OCI-LY7 (cell line): Measurements from ENCODE around the gene LDLRAD4. TPM values are rescaled to one million over a fixed set of nuclear protein-coding genes. Genes with fewer than 3 reads are reported as not detected.

ENCODE experiments used
- BruUV-seq: library from RNA; stranded (reverse); fragments of 400-500 nt; replicated peaks from 2 replicates; lab custom pipeline; 2021; lab: Mats Ljungman, UMichigan
- CTCF ChIA-PET: fragments of 300-600 bp; sonication (Branson Sonifier 250); formaldehyde crosslinking; loops from one replicate; lab custom pipeline; 2022; ENCODE audit warnings: antibody characterized with exemption; ENCODE audit not compliant: unreplicated experiment; lab: Charles Lee
- POLR2A ChIA-PET: fragments of 300-600 bp; sonication (Branson Sonifier 250); formaldehyde crosslinking; loops from one replicate; lab custom pipeline; 2022; ENCODE audit warnings: antibody characterized with exemption; lab: Charles Lee
- DNase-seq: peaks from one replicate; pipeline ENCODE4 v3.0.0-alpha.2; 2015; ENCODE audit warnings: low spot score
- H2AFZ ChIP-seq: fragments of 200-600 bp; sonication (generic), shearing (Covaris generic); 2 replicates; pipeline ENCODE4 v1.6.1; 2014; ENCODE audit warnings: mild to moderate bottlenecking, antibody characterized with exemption, low read length, moderate library complexity
- H3K27ac ChIP-seq: fragments of 200-600 bp; sonication (generic); 2 replicates; pipeline ENCODE4 v1.5.1; 2014; ENCODE audit warnings: mixed run types, low read depth, mild to moderate bottlenecking, moderate library complexity, low read length, inconsistent platforms; ENCODE audit not compliant: poor library complexity, severe bottlenecking
- H3K36me3 ChIP-seq: fragments of 200-600 bp; sonication (generic); 2 replicates; pipeline ENCODE4 v1.6.1; 2014; ENCODE audit warnings: mild to moderate bottlenecking, antibody characterized with exemption, low read length, moderate library complexity, mixed read lengths; ENCODE audit not compliant: insufficient read depth
- H3K4me1 ChIP-seq: fragments of 200-600 bp; sonication (generic); 2 replicates; pipeline ENCODE4 v1.5.1; 2014; ENCODE audit warnings: mild to moderate bottlenecking, low read length; ENCODE audit not compliant: insufficient read depth, poor library complexity, severe bottlenecking
- H3K4me2 ChIP-seq: fragments of 200-600 bp; sonication (generic); 2 replicates; pipeline ENCODE4 v1.6.1; 2014; ENCODE audit warnings: mild to moderate bottlenecking, low read length
- H3K4me3 ChIP-seq: fragments of 200-600 bp; sonication (generic); 2 replicates; pipeline ENCODE4 v1.5.1; 2014; ENCODE audit warnings: mild to moderate bottlenecking, low read depth, low read length; ENCODE audit not compliant: poor library complexity, severe bottlenecking
- H3K79me2 ChIP-seq: fragments of 200-600 bp; sonication (generic); 2 replicates; pipeline ENCODE4 v1.6.1; 2016; ENCODE audit warnings: low read depth, mild to moderate bottlenecking, low read length, moderate library complexity, mixed read lengths; ENCODE audit not compliant: insufficient read depth
- H3K9me2 ChIP-seq: fragments of 200-600 bp; sonication (generic); 2 replicates; pipeline ENCODE4 v1.6.1; 2016; ENCODE audit warnings: mild to moderate bottlenecking, low read length, mixed read lengths; ENCODE audit not compliant: insufficient read depth
- H3K9me3 ChIP-seq: fragments of 200-600 bp; sonication (generic); 2 replicates; pipeline ENCODE4 v1.6.1; 2014; ENCODE audit warnings: mild to moderate bottlenecking, mixed run types, low read length, mixed read lengths
- H4K20me1 ChIP-seq: fragments of 200-600 bp; sonication (generic); 2 replicates; pipeline ENCODE4 v1.6.1; 2014; ENCODE audit warnings: mild to moderate bottlenecking, antibody characterized with exemption, low read length, moderate library complexity, mixed read lengths; ENCODE audit not compliant: insufficient read depth
- EZH2phosphoT487 ChIP-seq: fragments of 200-600 bp; sonication (generic); IDR thresholded peaks from 2 replicates; pipeline ENCODE4 v1.6.1; 2018; ENCODE audit warnings: low read depth, borderline replicate concordance, mild to moderate bottlenecking, mixed run types, antibody characterized with exemption, low read length, moderate library complexity, mixed read lengths
- intact Hi-C: fragments of 100-400 bp; cut with micrococcal nuclease; formaldehyde crosslinking; loops from one replicate; pipeline ENCODE4 v1.10.0; 2022; ENCODE audit not compliant: unreplicated experiment
- total RNA-seq, 2 experiments: library from RNA; depleted of rRNA in 1 of 2; stranded (reverse); fragments of >200 nt in 1 of 2; shearing (Covaris generic) in 1 of 2; gene quantifications; 2 replicates each; pipeline ENCODE4 v1.2.3, GENCODE V29; 2014 to 2022
- TF ChIP-seq, protein P1 (sequence below): fragments of 200-600 bp; sonication (generic); conservative IDR thresholded peaks from 2 replicates; pipeline ENCODE4 v1.5.1; 2014; ENCODE audit warnings: mild to moderate bottlenecking, antibody characterized with exemption, low read length, moderate library complexity, mixed read lengths

Gene LDLRAD4
- total RNA-seq, 2 experiments from 2014 or later, result 26.2 to 43.8 TPM

GRCh38 chr18:13608791-13609532, 390.4 kb downstream of the LDLRAD4 start:
- Histone ChIP-seq H2AFZ (peak overlapping the region; percentile 60), H3K36me3 (no peaks in the 10 kb centered on the region), H3K27ac (peak overlapping the region; percentile 13), H3K4me1 (peaks cover 40% of the 10 kb centered on the region), H3K9me2 (no peaks in the 10 kb centered on the region), H3K4me2 (peak overlapping the region; percentile 64), H3K79me2 (peaks cover 15% of the 10 kb centered on the region; the same call in 1 of the 2 replicates), H3K4me3 (peak overlapping the region; percentile 7), H3K9me3 (no peaks in the 10 kb centered on the region), H4K20me1 (no peaks in the 10 kb centered on the region)
- no TSS peak for BruUV-seq
- TF ChIP-seq, protein P1, sequence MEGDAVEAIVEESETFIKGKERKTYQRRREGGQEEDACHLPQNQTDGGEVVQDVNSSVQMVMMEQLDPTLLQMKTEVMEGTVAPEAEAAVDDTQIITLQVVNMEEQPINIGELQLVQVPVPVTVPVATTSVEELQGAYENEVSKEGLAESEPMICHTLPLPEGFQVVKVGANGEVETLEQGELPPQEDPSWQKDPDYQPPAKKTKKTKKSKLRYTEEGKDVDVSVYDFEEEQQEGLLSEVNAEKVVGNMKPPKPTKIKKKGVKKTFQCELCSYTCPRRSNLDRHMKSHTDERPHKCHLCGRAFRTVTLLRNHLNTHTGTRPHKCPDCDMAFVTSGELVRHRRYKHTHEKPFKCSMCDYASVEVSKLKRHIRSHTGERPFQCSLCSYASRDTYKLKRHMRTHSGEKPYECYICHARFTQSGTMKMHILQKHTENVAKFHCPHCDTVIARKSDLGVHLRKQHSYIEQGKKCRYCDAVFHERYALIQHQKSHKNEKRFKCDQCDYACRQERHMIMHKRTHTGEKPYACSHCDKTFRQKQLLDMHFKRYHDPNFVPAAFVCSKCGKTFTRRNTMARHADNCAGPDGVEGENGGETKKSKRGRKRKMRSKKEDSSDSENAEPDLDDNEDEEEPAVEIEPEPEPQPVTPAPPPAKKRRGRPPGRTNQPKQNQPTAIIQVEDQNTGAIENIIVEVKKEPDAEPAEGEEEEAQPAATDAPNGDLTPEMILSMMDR, result no peak
- no peak for TF ChIP-seq EZH2phosphoT487
- POLR2A ChIA-PET, result interaction anchor here (0.7 to 9.2 kb wide), 7 partner anchors 8 to 511 kb away, joined by 3 to 65 read pairs (median 5); no protein-coding TSS in a partner anchor
- peak; percentile 38 for DNase-seq
- CTCF ChIA-PET, result no interaction called here
- intact Hi-C loops, result no loop called here

GRCh38 chr18:13610555-13611141, 392.1 kb downstream of the LDLRAD4 start:
- Histone ChIP-seq H3K36me3 (no peaks in the 10 kb centered on the region), H4K20me1 (no peaks in the 10 kb centered on the region), H3K27ac (peak overlapping the region; percentile 98), H3K79me2 (peaks cover 32% of the 10 kb centered on the region), H3K4me2 (peak overlapping the region; percentile 99), H3K9me3 (no peaks in the 10 kb centered on the region), H2AFZ (peak overlapping the region; percentile 76), H3K4me1 (peaks cover 54% of the 10 kb centered on the region), H3K9me2 (no peaks in the 10 kb centered on the region), H3K4me3 (peak overlapping the region; percentile 85)
- TF ChIP-seq, protein P1, result no peak
- TF ChIP-seq EZH2phosphoT487, result no peak
- intact Hi-C loops, result no loop called here
- POLR2A ChIA-PET, result interaction anchor here (0.6 to 9.2 kb wide), 3 partner anchors 13 to 49 kb away, joined by 3 to 65 read pairs (median 3); no protein-coding TSS in a partner anchor
- BruUV-seq, result no TSS peak
- peak; percentile 50 for DNase-seq
- CTCF ChIA-PET, result no interaction called here
